K562 treated with DMSO at 1 percent for 48 hours (cell line): ENCODE results near the gene CAP1. TPM values are rescaled to one million over a fixed set of nuclear protein-coding genes. Genes with fewer than 3 reads are reported as not detected.

Experiments
- total RNA-seq: library from RNA; unstranded; fragments of 300-600 nt; gene quantifications from 2 replicates; pipeline ENCODE4 v1.2.3, GENCODE V29; 2022; ENCODE audit warnings: low replicate concordance; ENCODE audit errors: extremely low read depth

CAP1 gene
- 147 TPM in 1 of 2 replicates, not detected in the other for total RNA-seq

GRCh38 chr1:40040511-40041465 lies at the start of gene CAP1:
Gene CAP1, plus strand, starts transcription at chr1:40040729. Its CDS starts 18,618 bp downstream, at chr1:40059347.

GRCh38 chr1:40096977-40097782 lies 56.7 kb downstream of the CAP1 start, which contains the start of gene PPT1:
Gene PPT1, minus strand, starts transcription at chr1:40097252. Its CDS starts 14 bp downstream, at chr1:40097238.

Other genes starting within 250 kb of the CAP1 start
- not detected in 2 replicates for gene TRIT1, start 157.2 kb upstream of the CAP1 start, total RNA-seq
- gene MYCL, start 138.8 kb upstream of the CAP1 start, total RNA-seq = not detected in 2 replicates
- not detected in 2 replicates for gene MFSD2A, start 85.6 kb upstream of the CAP1 start, total RNA-seq
- gene PPT1, start 56.5 kb downstream of the CAP1 start, total RNA-seq = not detected in 2 replicates
- gene RLF, start 120.7 kb downstream of the CAP1 start, total RNA-seq = not detected in 2 replicates
- gene TMCO2, start 207.2 kb downstream of the CAP1 start, total RNA-seq = not detected in 2 replicates
- not detected in 2 replicates for gene ZMPSTE24, start 217.5 kb downstream of the CAP1 start, total RNA-seq